Epithelial cell of proximal tubule (primary cell): ENCODE results near the gene NGEF. TPM values are rescaled to one million over a fixed set of nuclear protein-coding genes. Genes with fewer than 3 reads are reported as not detected.

ENCODE experiments used
- DNase-seq: peaks from one replicate; pipeline ENCODE4 v3.0.0-alpha.2; 2011; ENCODE audit warnings: low read depth
- H3K4me3 ChIP-seq: 2 replicates; pipeline ENCODE4 v1.5.1; 2011; ENCODE audit warnings: low read depth, mild to moderate bottlenecking, low read length
- total RNA-seq: library from RNA; depleted of rRNA; stranded (reverse); fragments of >200 nt; gene quantifications from 2 replicates; pipeline ENCODE4 v1.2.3, GENCODE V29; 2015
- TF ChIP-seq, protein P1 (sequence below): conservative IDR thresholded peaks from 2 replicates; pipeline ENCODE4 v1.5.1; 2012; ENCODE audit warnings: low read depth, mild to moderate bottlenecking, low read length

The NGEF gene
- total RNA-seq, 1 donor from 2014 or later: 8.6 TPM

GRCh38 chr2:233042549-233042948 lies 29.5 kb upstream of the NGEF start:
- no peak overlapping the region for H3K4me3 ChIP-seq
- no peak for DNase-seq
- TF ChIP-seq, protein P1, sequence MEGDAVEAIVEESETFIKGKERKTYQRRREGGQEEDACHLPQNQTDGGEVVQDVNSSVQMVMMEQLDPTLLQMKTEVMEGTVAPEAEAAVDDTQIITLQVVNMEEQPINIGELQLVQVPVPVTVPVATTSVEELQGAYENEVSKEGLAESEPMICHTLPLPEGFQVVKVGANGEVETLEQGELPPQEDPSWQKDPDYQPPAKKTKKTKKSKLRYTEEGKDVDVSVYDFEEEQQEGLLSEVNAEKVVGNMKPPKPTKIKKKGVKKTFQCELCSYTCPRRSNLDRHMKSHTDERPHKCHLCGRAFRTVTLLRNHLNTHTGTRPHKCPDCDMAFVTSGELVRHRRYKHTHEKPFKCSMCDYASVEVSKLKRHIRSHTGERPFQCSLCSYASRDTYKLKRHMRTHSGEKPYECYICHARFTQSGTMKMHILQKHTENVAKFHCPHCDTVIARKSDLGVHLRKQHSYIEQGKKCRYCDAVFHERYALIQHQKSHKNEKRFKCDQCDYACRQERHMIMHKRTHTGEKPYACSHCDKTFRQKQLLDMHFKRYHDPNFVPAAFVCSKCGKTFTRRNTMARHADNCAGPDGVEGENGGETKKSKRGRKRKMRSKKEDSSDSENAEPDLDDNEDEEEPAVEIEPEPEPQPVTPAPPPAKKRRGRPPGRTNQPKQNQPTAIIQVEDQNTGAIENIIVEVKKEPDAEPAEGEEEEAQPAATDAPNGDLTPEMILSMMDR: no peak

- no peak for DNase-seq
- H3K4me3 ChIP-seq: no peak overlapping the region
- TF ChIP-seq, protein P1: no peak
Measured at GRCh38 chr2:233041722-233042323, 28.8 kb upstream of the NGEF start.

DNA sequence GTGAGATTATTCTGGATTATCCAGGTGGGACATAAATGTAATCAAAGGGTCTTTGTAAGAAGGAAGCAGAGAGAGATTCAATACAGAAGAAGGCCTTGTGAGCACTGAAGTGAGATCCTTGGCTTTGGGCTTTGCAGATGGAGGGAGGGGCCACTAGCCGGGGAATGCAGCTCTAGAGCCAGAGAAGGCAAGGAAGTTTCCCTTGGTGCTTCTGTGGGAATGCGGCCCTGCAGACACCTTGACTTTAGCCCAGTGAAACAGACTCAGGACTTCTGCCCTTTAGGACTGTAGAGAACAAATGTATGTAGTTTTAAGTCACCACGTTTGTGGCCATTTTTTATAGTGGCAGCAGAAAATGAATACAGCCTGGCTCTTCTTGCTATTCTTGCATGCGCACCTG lies 27.5 kb upstream of the NGEF start:
- no peak for DNase-seq
- TF ChIP-seq, protein P1: no peak
- no peak overlapping the region for H3K4me3 ChIP-seq

GRCh38 chr2:233039846-233040530 lies 26.9 kb upstream of the NGEF start:
- no peak overlapping the region for H3K4me3 ChIP-seq
- TF ChIP-seq, protein P1: no peak
- no peak for DNase-seq

DNA sequence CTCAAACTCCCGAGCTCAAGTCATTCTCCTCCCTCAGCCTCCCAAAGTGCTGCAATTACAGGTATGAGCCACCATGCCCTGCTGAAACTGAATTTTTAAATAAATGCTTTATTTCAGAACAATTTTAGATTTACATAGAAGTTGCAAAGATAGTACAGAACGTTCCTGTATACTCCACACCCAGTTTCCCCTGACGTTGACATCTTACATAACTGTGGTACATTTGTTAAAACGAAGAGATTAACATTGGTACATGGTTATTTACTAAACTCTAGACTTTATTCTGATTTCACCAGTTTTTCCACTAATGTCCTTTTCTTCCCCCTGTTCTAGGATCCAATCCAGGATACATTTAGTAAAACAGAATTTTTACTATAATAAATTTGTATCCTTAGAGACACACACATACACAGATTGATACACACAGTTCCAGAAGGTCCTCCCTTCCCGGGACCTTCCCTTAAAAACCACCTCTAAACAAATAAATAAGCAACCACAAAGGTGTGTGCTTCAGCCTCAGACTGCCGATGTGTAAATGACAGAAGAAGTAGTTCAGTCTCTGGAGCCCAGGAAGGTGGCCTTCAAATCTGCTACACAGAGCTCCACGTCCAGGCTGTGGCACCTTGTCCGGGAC lies 26.3 kb upstream of the NGEF start:
- no peak for DNase-seq
- H3K4me3 ChIP-seq: no peak overlapping the region
- TF ChIP-seq, protein P1: no peak

DNA sequence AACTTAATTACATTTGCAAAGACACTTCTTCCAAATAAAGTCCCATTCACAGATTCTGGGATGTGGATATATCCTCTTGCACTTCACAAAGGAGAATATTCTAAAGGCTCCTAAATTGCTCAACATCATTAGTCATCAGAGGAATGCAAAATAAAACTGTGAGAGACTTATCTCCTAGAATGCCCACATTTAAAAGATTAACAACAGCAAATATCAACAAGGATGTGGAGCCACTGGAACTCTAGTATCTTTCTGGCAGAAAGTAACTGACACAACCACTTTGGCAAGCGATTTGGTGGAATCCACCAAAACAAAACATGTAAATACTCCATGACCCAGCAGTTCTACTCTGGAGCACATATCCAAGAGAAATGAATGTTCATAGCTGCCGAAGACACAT lies 24.0 kb upstream of the NGEF start:
- TF ChIP-seq, protein P1: no peak
- no peak overlapping the region for H3K4me3 ChIP-seq
- DNase-seq: no peak
